Erythroblast (primary cell): ENCODE results near the gene IL15.
"Not testable (repeated sequence)": the region's sequence is repeated elsewhere in the genome, so short reads cannot be mapped to it uniquely, and the experiment has no call there.

Experiments
- GATA1 ChIP-seq: IDR thresholded peaks from 2 replicates; pipeline ENCODE4 v1.6.1; 2011; ENCODE audit warnings: low read depth, mild to moderate bottlenecking, control low read depth, low read length, moderate library complexity
- POLR2A ChIP-seq: IDR thresholded peaks from 2 replicates; pipeline ENCODE4 v1.6.1; 2011; ENCODE audit warnings: mild to moderate bottlenecking, low read length

DNA sequence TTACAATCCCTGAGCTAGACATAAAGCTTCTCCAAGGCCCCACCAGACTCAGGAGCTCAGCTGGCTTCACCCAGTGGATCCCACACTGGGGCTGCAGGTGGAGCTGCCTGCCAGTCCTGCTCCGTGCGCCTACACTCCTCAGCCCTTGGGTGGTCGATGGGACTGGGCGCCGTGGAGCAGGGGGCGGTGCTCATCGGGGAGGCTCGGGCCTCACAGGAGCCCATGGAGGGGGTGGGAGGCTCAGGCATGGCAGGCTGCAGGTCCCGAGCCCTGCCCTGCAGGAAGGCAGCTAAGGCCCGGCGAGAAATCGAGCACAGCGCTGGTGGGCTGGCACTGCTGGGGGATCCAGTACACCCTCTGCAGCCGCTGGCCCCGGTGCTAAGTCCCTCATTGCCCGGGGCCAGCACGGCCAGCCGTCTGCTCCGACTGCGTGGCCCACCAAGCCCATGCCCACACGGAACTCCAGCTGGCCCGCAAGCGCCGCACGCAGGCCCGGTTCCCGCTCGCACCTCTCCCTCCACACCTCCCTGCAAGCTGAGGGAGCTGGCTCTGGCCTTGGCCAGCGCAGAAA, 53.4 kb downstream of the IL15 start:
- TF ChIP-seq POLR2A, GATA1: not testable (repeated sequence)
